MCF 10A (cell line): ENCODE data around the gene SPINK4. TPM values are rescaled to one million over a fixed set of nuclear protein-coding genes. Genes with fewer than 3 reads are reported as not detected.

Experiments used
- BruUV-seq: library from RNA; stranded (reverse); fragments of 400-500 nt; replicated peaks from 2 replicates; lab custom pipeline; 2021; lab: Mats Ljungman, UMichigan
- CTCF ChIA-PET: fragments of 300-600 bp; sonication (Branson Sonifier 250); formaldehyde crosslinking; extraction: SDS; loops from one replicate; lab custom pipeline; 2021; ENCODE audit warnings: antibody characterized with exemption, inconsistent platforms; lab: Yijun Ruan, JAX
- POLR2A ChIA-PET: fragments of 300-600, 350-650 bp; sonication (Branson Sonifier 250); formaldehyde crosslinking; extraction: SDS; loops from one replicate; lab custom pipeline; 2020; ENCODE audit warnings: antibody characterized with exemption, inconsistent platforms; lab: Yijun Ruan, JAX
- DNase-seq: peaks from one replicate; pipeline ENCODE4 v3.0.0-alpha.2; 2018; ENCODE audit not compliant: unreplicated experiment
- H3K27ac Mint-ChIP-seq: one replicate; pipeline ENCODE4 v1.8.0; 2022; ENCODE audit warnings: mild to moderate bottlenecking, low read depth, mixed read lengths; ENCODE audit not compliant: unreplicated experiment
- H3K27me3 Mint-ChIP-seq: one replicate; pipeline ENCODE4 v1.8.0; 2022; ENCODE audit warnings: mixed read lengths; ENCODE audit not compliant: insufficient read depth, unreplicated experiment
- H3K36me3 Mint-ChIP-seq: one replicate; pipeline ENCODE4 v1.8.0; 2022; ENCODE audit warnings: mild to moderate bottlenecking, moderate library complexity, mixed read lengths; ENCODE audit not compliant: insufficient read depth, unreplicated experiment
- H3K4me1 Mint-ChIP-seq: one replicate; pipeline ENCODE4 v1.8.0; 2022; ENCODE audit warnings: mixed read lengths; ENCODE audit not compliant: insufficient read depth, unreplicated experiment
- H3K4me3 Mint-ChIP-seq: one replicate; pipeline ENCODE4 v1.8.0; 2022; ENCODE audit warnings: mild to moderate bottlenecking, moderate library complexity, mixed read lengths; ENCODE audit not compliant: unreplicated experiment
- H3K9me3 Mint-ChIP-seq: one replicate; pipeline ENCODE4 v1.8.0; 2022; ENCODE audit warnings: mixed read lengths; ENCODE audit not compliant: unreplicated experiment
- intact Hi-C: fragments of 100-400 bp; cut with micrococcal nuclease; formaldehyde crosslinking; loops from 2 replicates; pipeline ENCODE4 v1.14.1; 2022
- total RNA-seq: library from RNA; stranded (reverse); gene quantifications from 2 replicates; pipeline ENCODE4 v1.2.3, GENCODE V29; 2022
- TF ChIP-seq, protein P1 (sequence below): fragments of 200-600 bp; IDR thresholded peaks from one replicate; pipeline ENCODE4 v1.8.0; 2022; ENCODE audit warnings: antibody characterized with exemption, mild to moderate bottlenecking; ENCODE audit not compliant: unreplicated experiment

SPINK4 gene
- total RNA-seq, 1 experiment from 2014 or later, result not detected

DNA sequence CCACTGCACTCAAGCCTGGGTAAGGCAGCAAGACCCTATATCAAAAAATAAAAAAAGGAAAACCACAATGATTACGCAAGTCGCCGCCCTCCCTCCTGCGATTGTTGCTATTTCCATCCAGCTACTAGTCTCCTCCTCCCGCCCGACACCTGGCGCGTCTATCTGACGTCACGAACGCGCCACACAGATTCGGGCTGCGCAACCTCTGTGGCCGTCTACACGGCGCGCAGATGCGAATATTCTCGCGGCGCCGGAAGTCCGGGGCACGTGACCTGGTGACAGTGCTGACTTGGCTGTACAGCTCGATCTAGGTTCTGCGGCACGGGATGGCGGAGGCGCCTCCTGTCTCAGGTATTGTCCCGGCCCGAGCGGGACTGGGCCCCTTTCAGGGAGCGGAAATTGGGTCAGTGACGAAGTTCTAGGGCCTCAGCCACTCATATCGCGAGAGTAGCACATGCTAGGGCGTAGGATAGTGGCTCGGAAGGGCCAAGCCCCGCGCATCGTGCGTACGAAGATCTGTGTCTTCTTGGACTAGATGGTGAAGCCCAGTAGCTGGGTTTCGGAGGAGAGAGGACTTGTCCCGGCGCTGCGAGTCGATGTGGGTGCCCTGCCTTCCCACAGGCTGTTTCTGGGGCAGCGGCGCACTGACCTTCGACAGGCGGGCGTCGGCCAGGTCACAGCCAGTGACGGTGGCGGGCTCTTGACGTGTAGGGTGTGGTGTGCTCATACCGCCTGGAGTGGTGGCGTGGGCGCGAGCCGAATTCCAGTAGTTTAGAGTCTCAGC is 50.5 kb downstream of the SPINK4 start, which contains the start of gene NFX1:
NFX1 (plus strand) TSS at position 270 of the 784 bp plus-strand sequence; CDS start at position 327, 57 bp downstream.
- POLR2A ChIA-PET, result interaction anchor here (0.6 to 2.9 kb wide), 45 partner anchors 9 to 965 kb away, joined by 3 to 63 read pairs (median 4); partner anchors contain the start of genes AQP3, B4GALT1, BAG1 and CHMP5
- intact Hi-C loops, result loop anchor here (1.0 to 2.0 kb wide), 3 partner anchors 26 to 39 kb away; partner anchors contain the start of genes BAG1 and CHMP5

DNA sequence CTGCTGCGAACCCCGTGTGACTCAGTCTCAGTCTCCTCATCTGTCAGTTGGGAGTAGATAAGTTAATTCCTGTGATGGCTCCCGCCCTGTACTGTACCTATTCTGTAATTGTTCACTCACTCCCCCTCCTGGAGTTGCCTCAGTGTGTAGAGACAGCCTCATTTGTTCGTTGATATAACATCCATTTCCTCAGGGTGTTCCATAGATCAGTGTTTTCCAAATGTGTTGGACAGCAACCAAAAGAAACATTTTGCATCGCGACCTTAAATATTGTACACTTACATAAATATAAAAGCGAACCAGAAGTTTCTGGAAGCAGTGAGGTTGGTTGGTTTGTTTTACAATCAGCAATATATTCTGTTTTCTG is 51.0 kb downstream of the SPINK4 start:
- Mint-ChIP-seq H3K9me3 (no peaks in the 10 kb centered on the region), H3K27me3 (no peaks in the 10 kb centered on the region), H3K27ac (peak overlapping the region; percentile 100), H3K36me3 (peaks cover 32% of the 10 kb centered on the region), H3K4me1 (peaks cover 27% of the 10 kb centered on the region), H3K4me3 (peak overlapping the region; percentile 100)
- ChIA-PET POLR2A (interaction anchor here (0.6 to 2.9 kb wide), 24 partner anchors 10 to 964 kb away, joined by 3 to 63 read pairs (median 8); partner anchors contain the start of genes B4GALT1, BAG1, CHMP5 and DNAJA1), CTCF (interaction anchor here (0.6 to 2.1 kb wide), 2 partner anchors 63 to 175 kb away, joined by 3 to 9 read pairs; no protein-coding TSS in a partner anchor)
- TF ChIP-seq, protein P1, sequence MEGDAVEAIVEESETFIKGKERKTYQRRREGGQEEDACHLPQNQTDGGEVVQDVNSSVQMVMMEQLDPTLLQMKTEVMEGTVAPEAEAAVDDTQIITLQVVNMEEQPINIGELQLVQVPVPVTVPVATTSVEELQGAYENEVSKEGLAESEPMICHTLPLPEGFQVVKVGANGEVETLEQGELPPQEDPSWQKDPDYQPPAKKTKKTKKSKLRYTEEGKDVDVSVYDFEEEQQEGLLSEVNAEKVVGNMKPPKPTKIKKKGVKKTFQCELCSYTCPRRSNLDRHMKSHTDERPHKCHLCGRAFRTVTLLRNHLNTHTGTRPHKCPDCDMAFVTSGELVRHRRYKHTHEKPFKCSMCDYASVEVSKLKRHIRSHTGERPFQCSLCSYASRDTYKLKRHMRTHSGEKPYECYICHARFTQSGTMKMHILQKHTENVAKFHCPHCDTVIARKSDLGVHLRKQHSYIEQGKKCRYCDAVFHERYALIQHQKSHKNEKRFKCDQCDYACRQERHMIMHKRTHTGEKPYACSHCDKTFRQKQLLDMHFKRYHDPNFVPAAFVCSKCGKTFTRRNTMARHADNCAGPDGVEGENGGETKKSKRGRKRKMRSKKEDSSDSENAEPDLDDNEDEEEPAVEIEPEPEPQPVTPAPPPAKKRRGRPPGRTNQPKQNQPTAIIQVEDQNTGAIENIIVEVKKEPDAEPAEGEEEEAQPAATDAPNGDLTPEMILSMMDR, result no peak
- DNase-seq, result no peak
- intact Hi-C loops, result loop anchor here (2.0 kb wide), 2 partner anchors 26 to 30 kb away; partner anchors contain the start of genes BAG1 and CHMP5
- BruUV-seq, result no TSS peak

More for the DNA sequence above, 50.5 kb downstream of the SPINK4 start, which contains the start of gene NFX1:
- TF ChIP-seq, protein P1, result no peak
- Mint-ChIP-seq H3K4me3 (peak within 1 kb of the TSS; percentile 100), H3K9me3 (no peaks in the 10 kb centered on the region), H3K36me3 (peaks cover 32% of the 10 kb centered on the region), H3K27me3 (no peaks in the 10 kb centered on the region), H3K4me1 (peaks cover 26% of the 10 kb centered on the region), H3K27ac (peak within 1 kb of the TSS; percentile 100)
- DNase-seq, result peak; percentile 98
- CTCF ChIA-PET, result interaction anchor here (0.6 to 2.6 kb wide), 5 partner anchors 57 to 333 kb away, joined by 3 to 10 read pairs (median 3); no protein-coding TSS in a partner anchor
- TSS peak; percentile 86 for BruUV-seq

DNA sequence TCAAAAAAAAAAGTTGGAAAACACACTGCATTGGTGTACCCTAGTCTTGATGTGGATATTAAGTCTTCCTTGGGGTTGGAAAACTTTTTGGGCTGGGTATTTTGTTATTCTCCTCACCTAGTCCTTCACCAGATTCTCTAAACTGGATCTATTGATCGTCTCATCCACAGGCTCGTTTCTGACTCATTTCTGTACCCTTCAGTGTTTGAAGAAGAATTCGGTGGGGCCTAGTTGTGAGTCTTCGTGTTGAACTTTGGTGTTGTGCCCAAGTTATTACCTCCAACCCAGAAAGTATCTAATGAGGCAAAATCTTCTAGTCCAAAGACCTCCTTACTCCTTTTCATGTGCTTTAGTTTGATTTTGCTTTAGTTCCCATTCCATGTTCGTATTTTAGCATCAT is 51.9 kb downstream of the SPINK4 start:
- Mint-ChIP-seq H3K36me3 (peaks cover 32% of the 10 kb centered on the region), H3K4me1 (peaks cover 35% of the 10 kb centered on the region), H3K9me3 (no peaks in the 10 kb centered on the region), H3K27ac (peak overlapping the region; percentile 76), H3K27me3 (no peaks in the 10 kb centered on the region), H3K4me3 (peak overlapping the region; percentile 100)
- TF ChIP-seq, protein P1, result no peak
- ChIA-PET CTCF (no interaction called here), POLR2A (interaction anchor here (1.5 to 2.8 kb wide), 5 partner anchors 28 to 216 kb away, joined by 4 to 38 read pairs (median 15); partner anchors contain the start of genes BAG1, CHMP5, NOL6 and SMU1)
- DNase-seq, result no peak
- BruUV-seq, result no TSS peak
- intact Hi-C loops, result loop anchor here (2.0 kb wide), 2 partner anchors 27 to 29 kb away; partner anchors contain the start of genes BAG1 and CHMP5

DNA sequence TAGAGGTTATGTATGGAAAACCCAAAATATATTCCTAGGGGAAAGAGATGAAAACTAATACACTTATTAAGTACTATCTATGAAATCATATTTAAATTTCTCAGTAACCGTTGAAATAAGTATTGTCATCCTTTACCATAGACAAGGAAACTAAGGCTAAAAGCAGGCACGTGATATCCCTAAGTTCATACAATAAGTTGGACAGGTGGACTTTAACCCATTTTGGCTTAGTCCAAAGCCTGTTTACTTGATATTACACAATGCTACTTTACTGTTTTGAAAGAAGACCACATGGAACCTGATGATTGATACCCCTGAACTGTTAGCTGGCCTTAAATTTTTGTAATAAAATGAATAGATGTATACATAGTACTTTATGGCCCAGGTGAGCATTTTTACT is 53.8 kb downstream of the SPINK4 start:
- no TSS peak for BruUV-seq
- Mint-ChIP-seq H3K4me3 (no peak overlapping the region), H3K36me3 (peaks cover 32% of the 10 kb centered on the region), H3K4me1 (peaks cover 54% of the 10 kb centered on the region), H3K27ac (peak overlapping the region; percentile 4), H3K9me3 (no peaks in the 10 kb centered on the region), H3K27me3 (no peaks in the 10 kb centered on the region)
- POLR2A ChIA-PET, result no interaction called here
- TF ChIP-seq, protein P1, result no peak
- CTCF ChIA-PET, result no interaction called here
- intact Hi-C loops, result no loop called here
- peak; percentile 3 for DNase-seq
